Measurements from ENCODE around the gene NKRF. TPM values are rescaled to one million over a fixed set of nuclear protein-coding genes. Genes with fewer than 3 reads are reported as not detected.
"Not testable (repeated sequence)": the region's sequence is repeated elsewhere in the genome, so short reads cannot be mapped to it uniquely, and the experiment has no call there.

Gene NKRF
- total RNA-seq, 4 donors from 2014 or later: 3.3 to 6.7 (median 5.3) TPM

GRCh38 chrX:119640731-119641170 is 34.5 kb upstream of the NKRF start:
- H3K27me3 ChIP-seq: no peaks in the 10 kb centered on the region
- H3K4me1 ChIP-seq: no peaks in the 10 kb centered on the region
- no peaks in the 10 kb centered on the region for H3K9me3 ChIP-seq
- no peak for DNase-seq (ENCODE audit: extremely low spot score)
- H3K4me3 ChIP-seq: no peak overlapping the region
- no peak for TF ChIP-seq POLR2AphosphoS5 (IDR thresholded peaks at IDR 0.05)
- no peak for TF ChIP-seq CTCF (IDR thresholded peaks at IDR 0.05)
- no peak for TF ChIP-seq POLR2A (IDR thresholded peaks at IDR 0.05; ENCODE audit: low read depth)
- TF ChIP-seq EP300 (IDR thresholded peaks at IDR 0.05): no peak
- intact Hi-C loops (cut with DNase I): no loop called here
- 64% methylated on average over 5 of the region's 5 CpGs for WGBS
- H3K36me3 ChIP-seq: peaks cover 0 to 35% (median 17%) of the 10 kb centered on the region in 4 donors
- no peak overlapping the region for H3K27ac ChIP-seq (replicated peaks in 1 of 4)

GRCh38 chrX:119638725-119639471 is 32.7 kb upstream of the NKRF start:
- H3K27ac ChIP-seq (replicated peaks in 1 of 4): no peak overlapping the region
- WGBS: 60% methylated on average over 8 of the region's 10 CpGs
- intact Hi-C loops (cut with DNase I): no loop called here
- no peak for DNase-seq (ENCODE audit: extremely low spot score)
- no peaks in the 10 kb centered on the region for H3K4me1 ChIP-seq
- H3K36me3 ChIP-seq: peaks cover 0 to 39% (median 19%) of the 10 kb centered on the region in 4 donors
- H3K27me3 ChIP-seq: no peaks in the 10 kb centered on the region
- H3K9me3 ChIP-seq: no peaks in the 10 kb centered on the region
- TF ChIP-seq CTCF (IDR thresholded peaks at IDR 0.05) (no peak), EP300 (IDR thresholded peaks at IDR 0.05) (no peak), POLR2AphosphoS5 (IDR thresholded peaks at IDR 0.05) (no peak), POLR2A (IDR thresholded peaks at IDR 0.05; ENCODE audit: low read depth) (no peak)
- no peak overlapping the region for H3K4me3 ChIP-seq

- H3K4me1 ChIP-seq; H3K9me3 ChIP-seq; DNase-seq (ENCODE audit: extremely low spot score); H3K4me3 ChIP-seq; H3K27ac ChIP-seq (replicated peaks in 1 of 4); H3K27me3 ChIP-seq; intact Hi-C loops (cut with DNase I): not testable (repeated sequence)
- peaks cover 0 to 50% (median 28%) of the 10 kb centered on the region in 4 donors for H3K36me3 ChIP-seq
- WGBS: 57% methylated on average over 1 of the region's 1 CpG
These were observed 31.2 kb upstream of the NKRF start for GRCh38 chrX:119637421-119637820.

GRCh38 chrX:119636419-119636818 is 30.2 kb upstream of the NKRF start:
- intact Hi-C loops (cut with DNase I): no loop called here
- Histone ChIP-seq H3K36me3 (peaks cover 0 to 56% (median 31%) of the 10 kb centered on the region in 4 donors), H3K27me3 (no peaks in the 10 kb centered on the region), H3K4me1 (no peaks in the 10 kb centered on the region), H3K4me3 (no peak overlapping the region), H3K9me3 (no peaks in the 10 kb centered on the region), H3K27ac (replicated peaks in 1 of 4) (no peak overlapping the region)
- WGBS: 85% methylated on average over 8 of the region's 8 CpGs
- DNase-seq (ENCODE audit: extremely low spot score): no peak
- TF ChIP-seq EP300 (IDR thresholded peaks at IDR 0.05) (no peak), CTCF (IDR thresholded peaks at IDR 0.05) (no peak), POLR2A (IDR thresholded peaks at IDR 0.05; ENCODE audit: low read depth) (no peak), POLR2AphosphoS5 (IDR thresholded peaks at IDR 0.05) (no peak)

GRCh38 chrX:119635799-119636198 is 29.6 kb upstream of the NKRF start:
- no peak for DNase-seq (ENCODE audit: extremely low spot score)
- intact Hi-C loops (cut with DNase I): no loop called here
- TF ChIP-seq CTCF (IDR thresholded peaks at IDR 0.05) (no peak), EP300 (IDR thresholded peaks at IDR 0.05) (no peak), POLR2A (IDR thresholded peaks at IDR 0.05; ENCODE audit: low read depth) (no peak), POLR2AphosphoS5 (IDR thresholded peaks at IDR 0.05) (no peak)
- WGBS: 55% methylated on average over 1 of the region's 1 CpG
- Histone ChIP-seq H3K27ac (replicated peaks in 1 of 4) (no peak overlapping the region), H3K36me3 (peaks cover 0 to 57% (median 29%) of the 10 kb centered on the region in 4 donors), H3K4me3 (no peak overlapping the region), H3K27me3 (no peaks in the 10 kb centered on the region), H3K4me1 (no peaks in the 10 kb centered on the region), H3K9me3 (no peaks in the 10 kb centered on the region)
